ENCODE data around the gene FST.

FST gene, protein sequence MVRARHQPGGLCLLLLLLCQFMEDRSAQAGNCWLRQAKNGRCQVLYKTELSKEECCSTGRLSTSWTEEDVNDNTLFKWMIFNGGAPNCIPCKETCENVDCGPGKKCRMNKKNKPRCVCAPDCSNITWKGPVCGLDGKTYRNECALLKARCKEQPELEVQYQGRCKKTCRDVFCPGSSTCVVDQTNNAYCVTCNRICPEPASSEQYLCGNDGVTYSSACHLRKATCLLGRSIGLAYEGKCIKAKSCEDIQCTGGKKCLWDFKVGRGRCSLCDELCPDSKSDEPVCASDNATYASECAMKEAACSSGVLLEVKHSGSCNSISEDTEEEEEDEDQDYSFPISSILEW

DNA sequence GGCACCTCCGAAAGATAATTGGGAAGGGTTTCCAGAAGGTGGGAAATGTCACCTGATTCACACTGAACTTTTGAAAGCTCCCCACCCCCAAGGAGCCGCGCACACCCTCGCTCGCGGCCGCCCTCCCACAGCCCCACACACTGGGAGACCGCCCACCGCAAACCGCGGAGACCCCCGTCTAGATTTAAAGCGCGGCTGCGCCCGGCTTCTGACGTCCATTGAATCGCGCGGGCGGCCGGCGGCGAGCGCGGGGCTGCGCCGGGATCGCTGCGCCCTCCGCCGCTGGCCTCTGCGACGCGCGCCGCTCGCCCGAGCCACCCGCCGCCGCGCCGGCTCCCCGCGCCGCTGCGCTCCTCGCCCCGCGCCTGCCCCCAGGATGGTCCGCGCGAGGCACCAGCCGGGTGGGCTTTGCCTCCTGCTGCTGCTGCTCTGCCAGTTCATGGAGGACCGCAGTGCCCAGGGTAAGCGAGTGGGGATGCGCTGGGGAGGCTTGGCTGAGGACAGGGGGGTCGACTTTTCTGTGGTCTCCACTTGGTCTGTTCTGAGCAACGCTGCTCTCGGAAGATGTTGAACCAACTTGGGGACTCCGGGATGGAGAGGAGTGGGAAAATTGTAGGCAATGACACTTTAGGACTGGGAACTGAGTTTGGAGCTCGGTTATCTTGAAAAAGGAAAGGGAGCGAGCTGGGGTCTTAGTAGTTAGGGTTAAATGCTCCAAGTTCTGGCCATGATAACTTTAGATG, at the start of gene FST:
Gene FST (plus strand): TSS at position 214 of the 743 bp plus-strand sequence. CDS start 163 bp downstream, at position 377.
- DNase-seq (ENCODE audit: low spot score): no peak

DNA sequence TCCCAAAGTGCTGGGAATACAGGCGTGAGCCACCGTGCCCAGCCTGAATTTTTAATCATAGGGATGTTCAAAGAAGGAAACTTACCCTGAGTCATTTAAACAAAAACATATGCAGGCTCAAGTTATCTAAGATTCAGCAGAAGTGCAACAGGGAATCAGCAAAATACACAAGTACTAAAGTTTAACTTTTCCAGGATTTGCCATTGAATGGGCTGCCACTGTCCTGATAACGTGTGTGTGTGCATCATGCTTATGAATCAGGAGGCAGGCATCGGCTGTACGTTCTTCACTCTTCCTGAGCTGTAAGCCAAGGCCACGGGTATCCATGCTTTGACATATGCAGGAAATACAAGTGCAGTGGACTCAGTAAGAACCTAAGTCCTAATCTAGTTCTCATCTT, 48.8 kb upstream of the FST start:
- DNase-seq (ENCODE audit: low spot score): no peak

DNA sequence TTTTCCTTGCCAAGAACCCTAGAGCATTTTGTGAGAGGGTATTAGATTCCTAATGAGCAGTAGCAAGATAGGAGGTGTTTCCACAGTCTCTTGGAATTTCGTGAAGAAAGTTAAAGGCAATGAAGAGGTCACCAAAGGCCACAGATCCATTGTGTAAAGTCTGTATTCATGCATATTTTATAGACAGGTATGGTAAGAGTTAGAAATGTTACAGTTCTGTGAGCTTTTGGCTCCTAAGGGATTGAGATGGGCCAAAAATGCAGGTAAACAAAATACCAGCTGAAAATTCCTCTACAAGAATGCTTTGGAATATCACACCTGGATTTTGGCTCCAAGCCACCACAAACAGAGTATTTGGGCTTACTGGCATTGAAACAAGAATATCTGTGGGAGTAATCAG, 47.4 kb upstream of the FST start:
- no peak for DNase-seq (ENCODE audit: low spot score)

DNA sequence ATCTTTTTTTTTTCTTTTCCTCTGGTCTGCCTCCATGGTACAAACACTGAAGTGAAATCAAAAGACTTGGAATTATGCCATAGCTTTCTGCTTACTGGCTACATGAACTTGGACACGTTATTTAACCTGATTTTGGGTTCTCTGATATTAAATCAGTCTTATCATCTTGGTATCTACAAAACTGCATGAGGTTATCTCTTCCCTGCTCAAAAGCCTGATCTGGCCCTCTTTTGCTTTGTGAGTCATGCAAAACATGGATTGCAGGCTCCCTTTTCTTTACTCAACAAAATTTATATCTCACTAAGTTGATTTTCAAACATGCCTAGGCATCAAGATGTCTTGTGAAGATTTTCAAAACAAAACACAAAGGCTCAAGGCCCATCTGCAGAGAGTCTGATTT, 45.9 kb upstream of the FST start:
- no peak for DNase-seq (ENCODE audit: low spot score)

DNA sequence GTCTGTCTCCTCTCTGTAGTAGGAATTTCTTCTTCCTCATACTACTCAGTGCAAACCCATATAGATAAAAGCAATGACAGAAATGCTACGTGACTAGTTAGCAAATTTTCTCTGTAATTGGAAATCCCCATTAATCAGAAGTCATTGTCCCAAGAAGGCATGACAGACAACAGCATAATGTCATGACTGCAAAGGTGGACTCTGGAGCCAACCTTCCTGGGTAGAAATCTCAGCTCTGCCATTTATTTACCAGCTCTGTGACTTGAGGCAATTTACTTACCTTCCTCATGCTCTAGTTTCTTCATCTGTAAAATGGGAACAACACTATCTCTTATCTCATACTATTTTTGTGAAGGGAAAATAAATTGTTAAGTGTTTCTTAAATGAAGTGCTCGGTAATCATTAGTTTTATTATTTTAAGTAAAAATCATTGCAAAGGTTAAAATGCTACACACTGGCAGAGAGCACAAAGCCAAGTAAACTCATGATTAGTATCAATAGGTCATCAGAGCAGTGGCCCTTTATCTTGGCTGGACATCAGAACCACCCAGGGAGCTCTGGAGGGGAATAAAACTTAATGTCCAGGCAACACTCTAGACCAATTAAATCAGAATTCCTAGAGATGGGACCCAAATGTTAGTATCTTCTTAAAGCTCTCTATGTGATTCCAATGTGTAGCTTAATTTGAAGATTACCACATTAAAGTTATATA, 43.8 kb upstream of the FST start:
- no peak for DNase-seq (ENCODE audit: low spot score)

DNA sequence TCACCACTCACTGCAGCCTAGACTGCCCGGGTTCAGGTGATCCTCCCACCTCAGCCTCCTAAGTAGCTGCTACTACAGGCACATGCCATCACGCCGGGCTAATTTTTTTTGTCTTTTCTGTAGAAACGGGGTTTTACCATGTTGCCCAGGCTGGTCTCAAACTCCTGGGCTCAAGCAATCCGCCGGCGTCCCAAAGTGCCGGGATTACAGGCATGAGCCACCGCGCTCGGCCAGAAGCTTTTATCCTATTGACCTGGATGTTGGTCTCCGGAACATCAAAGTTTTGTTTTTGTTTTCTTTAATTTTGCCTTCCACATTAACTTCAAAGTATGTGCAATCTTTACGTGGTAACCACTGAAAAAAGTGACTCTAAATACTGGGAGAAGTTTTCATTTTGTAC, 42.4 kb upstream of the FST start:
- DNase-seq (ENCODE audit: low spot score): no peak

DNA sequence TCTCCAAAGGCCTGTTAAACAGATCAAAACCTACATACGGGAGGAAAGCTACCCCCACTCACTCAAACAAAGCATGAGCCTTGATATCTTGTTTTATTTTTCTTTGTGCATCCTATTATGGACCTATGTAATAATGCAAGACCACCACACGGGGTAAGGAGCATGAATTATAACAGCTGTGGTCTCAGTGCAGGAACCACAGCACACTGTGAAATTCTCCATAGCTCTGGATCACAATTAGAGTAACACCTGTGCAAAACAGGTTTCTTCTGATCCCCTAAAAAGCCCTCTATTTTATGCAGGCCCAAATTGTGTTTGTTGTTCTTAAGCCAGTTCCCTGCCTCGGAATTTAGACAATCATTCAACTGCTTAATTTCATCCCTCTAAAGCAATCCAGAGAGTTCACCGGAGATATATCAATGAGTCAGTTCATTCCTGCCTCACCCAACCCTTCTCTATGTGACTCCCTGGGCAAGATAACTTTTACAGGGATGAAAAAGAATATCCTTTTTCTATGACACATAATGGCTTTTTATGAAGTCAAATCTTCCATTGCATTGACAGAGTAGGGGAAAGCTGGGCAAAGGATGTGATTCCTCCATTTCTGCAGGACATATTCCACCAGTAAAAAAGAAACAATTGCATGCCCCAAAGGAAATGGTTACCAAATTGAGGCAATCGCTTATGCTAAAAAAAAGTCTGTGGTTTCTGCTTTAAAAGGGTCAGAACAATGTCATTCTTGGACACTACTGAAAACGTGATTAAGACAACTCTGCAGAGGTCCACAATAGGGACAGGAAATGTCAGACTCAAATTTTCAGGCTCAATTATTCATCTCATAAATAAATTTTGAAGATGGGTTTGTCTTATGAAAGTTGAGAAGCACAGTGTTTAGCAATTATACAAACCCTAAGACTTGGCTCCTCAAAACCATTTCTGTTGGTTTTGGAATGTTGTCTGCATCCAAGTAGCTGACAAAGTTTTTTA, 41.6 kb upstream of the FST start:
- DNase-seq (ENCODE audit: low spot score): no peak

DNA sequence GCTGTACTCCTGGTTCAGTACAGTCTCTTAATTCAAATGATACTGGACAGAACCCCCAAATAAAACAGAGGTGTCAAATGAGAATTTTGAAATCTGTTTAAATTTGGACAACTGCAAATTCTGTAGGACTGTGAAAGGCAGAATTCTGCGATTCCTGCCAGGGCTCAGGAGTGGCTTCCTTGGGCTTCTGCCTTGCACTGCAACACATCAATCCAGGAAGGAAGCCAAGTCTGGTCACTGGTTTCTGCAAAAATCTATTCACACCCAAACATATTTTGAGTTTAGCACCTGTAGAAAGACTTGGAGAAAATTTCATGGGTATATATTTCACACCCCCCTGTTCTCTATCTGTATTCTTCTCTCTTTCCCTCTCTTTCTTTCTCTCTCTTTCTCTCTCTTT, 37.5 kb upstream of the FST start:
- no peak for DNase-seq (ENCODE audit: low spot score)

DNA sequence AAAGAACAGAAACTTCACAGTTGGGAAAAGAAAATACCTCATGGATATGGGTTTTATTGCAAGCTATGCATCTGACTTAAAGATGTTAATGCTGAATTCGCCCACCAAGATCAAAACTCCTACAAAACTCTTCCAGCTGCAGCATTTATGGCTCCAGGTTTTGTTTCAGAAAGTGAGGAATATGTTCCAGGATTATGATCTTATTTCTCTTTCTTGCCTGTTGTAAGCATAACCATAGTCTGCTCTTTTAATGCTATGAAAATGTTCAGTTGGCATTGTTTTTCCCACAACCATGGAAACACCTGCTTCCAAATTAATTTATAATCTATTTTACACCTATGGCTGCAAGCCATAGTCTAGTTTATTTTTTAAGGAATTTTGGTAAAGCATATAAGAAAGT, 34.9 kb upstream of the FST start:
- no peak for DNase-seq (ENCODE audit: low spot score)

DNA sequence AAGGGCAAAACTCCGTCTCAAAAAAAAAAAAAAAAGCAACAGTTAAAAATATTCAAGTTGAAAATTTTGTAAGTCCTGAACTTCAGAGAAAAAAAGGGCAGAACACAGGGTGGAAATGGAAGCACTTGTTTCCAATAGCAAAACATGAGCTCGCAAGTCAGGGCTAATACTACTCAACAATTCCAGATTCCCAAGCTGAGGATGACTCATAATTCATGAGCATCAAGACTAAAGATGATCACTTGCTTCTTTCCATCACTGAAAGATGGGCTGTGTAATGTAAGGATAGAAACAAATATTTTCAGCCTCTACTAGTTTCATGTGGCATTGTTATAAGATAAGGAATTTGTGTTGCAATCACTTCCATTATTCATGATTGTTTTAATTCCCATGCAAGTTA, 33.5 kb upstream of the FST start:
- DNase-seq (ENCODE audit: low spot score): no peak

DNA sequence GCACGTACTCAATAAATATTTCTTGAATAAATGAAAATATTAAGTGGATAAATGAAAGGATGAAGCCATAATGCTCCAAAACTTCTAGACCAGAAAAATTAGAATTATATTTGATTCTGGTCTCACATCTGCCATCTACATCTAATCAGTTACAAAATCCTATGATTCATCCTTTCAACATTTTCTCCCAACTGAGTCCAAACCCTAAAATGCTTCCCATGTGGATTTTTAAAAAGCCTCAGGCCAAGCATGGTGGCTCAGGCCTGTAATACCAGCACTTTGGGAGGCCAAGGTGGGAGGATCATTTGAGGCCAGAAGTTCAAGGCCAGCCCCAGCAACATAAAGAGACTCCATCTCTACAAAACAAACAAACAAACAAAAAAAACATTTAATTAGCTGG, 31.6 kb upstream of the FST start:
- no peak for DNase-seq (ENCODE audit: low spot score)

DNA sequence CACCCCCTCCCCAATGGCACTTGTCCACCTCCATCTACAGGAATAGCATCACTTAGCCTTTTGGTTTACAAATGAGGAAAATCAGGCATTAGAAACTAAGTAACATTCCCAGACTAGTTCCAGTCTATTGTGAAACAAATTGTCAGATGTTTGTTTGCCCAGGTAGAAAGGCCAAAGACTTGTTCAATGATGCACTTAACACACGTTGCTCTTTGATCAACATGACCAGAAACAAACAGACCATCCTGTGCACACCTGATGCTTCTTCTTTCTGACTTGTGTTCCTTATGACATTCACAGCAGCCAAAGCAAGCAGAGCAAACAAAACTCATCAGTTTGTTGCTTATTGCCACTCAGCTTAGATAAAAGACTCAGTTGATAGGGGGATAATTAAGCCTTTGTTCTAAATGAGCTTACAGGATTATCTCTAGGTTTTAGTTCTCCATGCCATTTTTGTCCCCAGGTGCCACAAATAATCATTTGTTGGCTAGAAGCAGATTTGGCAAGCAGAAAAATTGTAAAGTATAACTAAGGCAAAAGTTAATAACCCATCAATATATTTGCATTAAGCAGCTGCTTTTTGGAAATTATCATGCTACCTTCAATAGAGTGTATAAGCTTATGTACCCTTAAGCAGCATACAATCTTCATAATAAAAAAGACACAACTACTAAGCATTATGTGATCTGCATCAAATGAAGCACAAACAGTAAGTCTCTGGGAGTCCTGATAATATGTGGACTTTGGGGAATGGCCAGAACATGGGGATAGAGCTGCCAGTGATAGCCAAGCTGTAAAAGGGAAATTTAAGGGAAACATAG, 26.3 kb upstream of the FST start:
- DNase-seq (ENCODE audit: low spot score): no peak

DNA sequence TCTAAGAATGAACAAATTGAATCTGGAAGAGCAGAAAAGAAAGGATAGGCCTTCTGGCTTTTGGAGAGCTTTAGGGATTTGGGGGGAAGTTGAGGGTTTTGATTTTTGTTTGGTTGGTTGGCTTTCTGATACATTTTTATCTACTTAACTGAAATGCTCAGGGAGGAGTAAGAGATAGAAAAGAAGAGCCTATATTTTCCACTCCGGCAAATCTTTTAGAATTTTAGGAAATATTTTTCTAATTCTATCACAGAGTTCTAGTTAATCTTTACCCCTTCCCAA, 25.8 kb upstream of the FST start:
- no peak for DNase-seq (ENCODE audit: low spot score)

DNA sequence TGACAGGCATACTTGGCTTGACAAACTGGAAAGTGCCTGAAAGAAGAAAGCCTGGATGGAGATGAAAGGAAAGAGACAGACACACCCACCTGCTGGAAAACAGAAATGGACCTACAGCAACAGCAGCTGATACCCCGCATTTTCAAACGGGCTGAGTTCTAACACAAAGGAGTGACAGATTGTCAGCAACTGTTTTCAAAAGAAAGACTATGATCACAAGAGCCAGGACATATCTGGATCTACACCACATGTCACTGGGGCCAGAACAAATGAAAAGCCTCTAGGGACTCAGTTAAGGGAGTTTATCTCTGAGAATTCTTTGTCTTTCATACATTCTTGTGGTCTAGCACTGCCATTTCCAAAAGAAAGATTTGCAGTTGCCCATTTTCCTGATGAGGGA, 24.1 kb upstream of the FST start:
- no peak for DNase-seq (ENCODE audit: low spot score)

DNA sequence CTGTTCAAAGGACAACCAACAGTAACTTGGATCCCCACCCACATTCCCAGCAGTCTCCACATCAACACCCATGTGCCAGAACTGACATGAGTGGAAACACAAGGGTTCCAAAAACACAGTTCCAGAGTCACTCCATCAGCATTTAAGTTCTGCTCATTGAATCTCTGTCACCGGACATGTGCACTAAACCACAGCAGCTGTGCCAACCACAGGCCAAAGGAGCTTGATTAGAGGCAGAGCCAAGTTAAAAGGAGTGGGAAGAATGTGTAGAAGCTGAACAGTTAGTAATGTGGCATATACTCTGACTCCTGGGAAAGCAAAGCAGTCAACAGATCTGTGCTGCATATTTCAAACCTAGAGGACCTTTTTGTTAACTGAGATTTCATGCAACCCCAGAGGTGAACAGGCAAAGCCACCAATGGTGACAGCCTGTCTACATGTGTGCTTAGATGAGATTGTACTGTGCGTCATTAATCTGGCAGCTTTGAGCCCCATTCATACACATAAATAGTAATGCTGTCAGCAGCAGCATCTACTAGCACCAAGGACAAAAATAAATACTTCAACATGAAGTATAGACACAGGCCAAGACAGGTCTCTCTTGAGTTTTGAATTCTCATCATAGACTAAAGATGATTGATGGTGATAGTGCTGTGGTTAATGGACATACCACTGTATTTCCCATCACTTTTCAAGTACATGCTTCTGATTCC, 16.4 kb upstream of the FST start:
- DNase-seq (ENCODE audit: low spot score): no peak

DNA sequence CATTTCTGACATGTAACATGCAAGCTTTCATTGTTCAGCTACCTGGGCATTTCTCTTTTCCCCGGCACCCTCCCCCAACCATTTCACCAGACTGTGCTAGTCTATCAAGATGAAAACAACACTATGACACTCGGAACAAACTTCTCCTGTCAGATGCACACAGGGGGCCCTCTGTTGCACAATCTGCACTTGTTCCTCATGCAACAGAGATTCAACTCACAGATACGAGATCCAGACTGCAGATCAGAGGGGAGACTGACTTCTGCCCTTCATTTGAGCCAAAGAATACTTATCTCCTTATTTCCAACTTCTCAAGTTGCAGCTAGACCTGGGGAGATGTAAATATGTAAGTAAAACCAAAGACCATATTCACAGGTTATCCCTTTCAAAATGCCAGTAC, 15.7 kb upstream of the FST start:
- no peak for DNase-seq (ENCODE audit: low spot score)

DNA sequence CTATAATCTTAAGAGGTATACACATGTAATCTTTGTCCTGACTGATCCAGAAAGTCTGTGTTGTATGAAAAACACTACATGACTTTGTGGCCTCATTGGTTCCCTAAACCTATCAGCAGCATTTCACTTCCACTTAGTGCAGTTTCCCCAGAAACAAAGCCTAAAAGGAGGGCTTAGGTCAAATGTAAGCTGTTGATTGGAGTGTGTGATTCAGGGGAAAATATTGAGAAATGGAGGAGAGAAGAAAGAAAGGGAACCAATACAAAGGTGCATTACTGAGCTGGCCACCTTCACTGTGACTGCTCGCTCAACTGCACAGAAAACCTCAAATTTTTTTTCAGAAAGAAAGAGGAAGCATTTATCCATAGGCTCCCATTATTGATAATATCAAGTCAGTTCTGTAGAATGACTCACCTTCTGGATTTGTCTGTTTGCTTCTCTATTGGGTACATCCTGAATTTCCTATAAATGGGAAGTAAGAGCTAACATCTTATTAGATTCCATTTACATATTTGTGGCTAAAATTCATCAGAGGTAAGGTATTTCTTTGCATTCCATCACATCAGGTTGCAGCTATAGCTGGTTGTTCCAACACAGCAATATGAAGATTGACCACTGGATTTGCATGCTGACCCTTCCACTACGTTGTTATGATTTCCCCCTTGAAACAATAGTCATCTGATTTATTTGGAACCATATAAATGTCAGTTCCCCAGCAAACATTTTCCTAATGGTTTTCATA, 10.3 kb upstream of the FST start:
- DNase-seq (ENCODE audit: low spot score): no peak

DNA sequence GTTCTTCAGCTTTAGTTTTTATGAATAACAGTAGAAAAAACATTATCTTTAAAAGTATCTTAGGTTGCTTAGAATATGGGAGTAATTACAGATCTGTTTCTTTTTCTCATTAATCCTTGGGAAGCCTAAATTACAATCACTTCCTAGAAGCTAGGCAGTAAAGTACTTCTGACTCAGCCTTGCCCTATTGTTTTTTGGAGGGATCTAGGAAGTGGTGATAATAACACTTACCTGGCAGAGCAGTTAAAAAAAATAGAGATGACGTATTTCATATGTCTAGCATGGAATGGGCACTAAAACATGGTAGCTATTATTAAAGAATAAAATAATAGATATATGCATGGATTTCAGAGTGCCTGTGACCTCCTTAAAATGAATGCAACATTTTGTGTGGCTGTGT, 8.2 kb upstream of the FST start:
- DNase-seq (ENCODE audit: low spot score): no peak

DNA sequence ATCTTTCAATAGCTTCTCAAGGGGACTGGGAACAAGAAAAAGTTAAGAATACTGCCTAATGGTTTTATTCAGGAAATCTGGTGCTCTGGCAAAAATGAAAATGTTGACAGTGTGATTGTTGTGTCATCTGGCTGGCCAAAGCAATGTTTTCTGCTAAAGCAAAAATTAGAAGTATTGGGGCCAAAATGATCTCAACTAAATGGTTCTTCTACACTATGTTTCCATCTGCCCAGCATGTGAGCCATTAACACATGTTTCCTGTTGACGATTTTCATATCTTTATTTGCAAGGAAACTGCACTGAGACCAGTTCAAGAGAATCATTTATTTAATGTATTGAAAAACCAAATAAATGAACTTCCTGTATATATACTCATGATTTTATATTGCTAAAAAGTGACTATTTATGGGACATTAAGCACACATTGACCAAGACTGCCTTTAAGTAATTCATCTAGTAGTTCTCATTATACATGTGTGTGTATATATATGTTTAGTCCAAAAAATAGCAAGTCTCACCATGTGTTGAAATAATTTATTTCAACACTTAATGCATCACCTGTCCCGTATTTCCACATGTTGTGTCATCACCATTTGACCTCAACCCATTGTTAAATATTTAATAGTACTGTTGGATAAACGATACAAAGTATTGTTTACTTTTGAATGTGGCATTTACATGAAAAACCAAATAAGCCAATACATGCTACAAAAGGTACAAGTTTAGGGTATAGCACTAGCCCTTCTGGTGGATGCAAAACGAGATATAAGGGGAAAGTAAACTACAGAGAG, 7.5 kb upstream of the FST start:
- no peak for DNase-seq (ENCODE audit: low spot score)
